NCI-H1436 treated with DMSO at 0.1 percent for 48 hours (cell line): ENCODE measurements around the gene RNFT2.
"Not testable (repeated sequence)": the region's sequence is repeated elsewhere in the genome, so short reads cannot be mapped to it uniquely, and the experiment has no call there.

ENCODE experiments used
- DNase-seq: peaks from one replicate; lab custom pipeline; 2025; lab: John Stamatoyannopoulos, UW

RNFT2 gene

DNA sequence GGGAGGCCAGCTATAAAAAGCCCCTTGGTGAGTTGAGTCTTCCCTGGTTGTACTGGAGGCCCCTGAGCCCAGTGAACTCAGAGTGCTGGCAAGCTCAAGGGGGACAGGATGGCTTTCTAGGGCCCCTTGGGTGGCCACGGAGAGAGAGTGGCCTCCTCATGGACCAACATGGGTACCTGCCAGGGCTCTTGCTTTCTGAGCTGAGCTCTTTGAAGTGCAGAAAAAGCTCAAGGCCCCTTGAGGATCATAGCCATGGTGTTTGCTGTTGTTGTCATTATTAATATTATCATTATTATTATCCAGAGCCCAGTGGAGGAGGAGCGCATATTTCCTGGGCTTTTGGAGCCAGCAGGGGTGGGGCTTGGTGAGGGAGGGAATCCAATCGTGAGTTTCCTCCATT is 6.7 kb downstream of the RNFT2 start:
- no peak for DNase-seq

DNA sequence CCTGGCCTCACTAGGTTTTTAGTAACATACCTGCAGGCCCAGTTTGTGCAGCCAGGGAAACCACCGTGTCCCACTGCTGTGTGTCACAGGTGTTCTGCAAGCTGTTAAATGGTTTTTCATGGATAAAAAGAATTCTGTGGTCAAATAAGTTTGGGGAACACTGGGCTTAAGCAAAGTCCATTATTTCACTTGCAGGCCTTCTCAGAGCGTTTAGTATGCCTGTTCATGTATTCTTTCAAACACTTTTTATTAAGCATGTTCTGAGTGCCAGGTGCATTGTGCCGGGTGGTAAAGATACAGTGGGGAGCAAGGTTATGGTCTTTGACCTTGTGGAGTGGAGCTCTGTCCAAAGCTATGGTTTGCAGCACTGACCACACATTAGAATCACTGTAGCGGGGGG is 7.4 kb downstream of the RNFT2 start:
- no peak for DNase-seq

DNA sequence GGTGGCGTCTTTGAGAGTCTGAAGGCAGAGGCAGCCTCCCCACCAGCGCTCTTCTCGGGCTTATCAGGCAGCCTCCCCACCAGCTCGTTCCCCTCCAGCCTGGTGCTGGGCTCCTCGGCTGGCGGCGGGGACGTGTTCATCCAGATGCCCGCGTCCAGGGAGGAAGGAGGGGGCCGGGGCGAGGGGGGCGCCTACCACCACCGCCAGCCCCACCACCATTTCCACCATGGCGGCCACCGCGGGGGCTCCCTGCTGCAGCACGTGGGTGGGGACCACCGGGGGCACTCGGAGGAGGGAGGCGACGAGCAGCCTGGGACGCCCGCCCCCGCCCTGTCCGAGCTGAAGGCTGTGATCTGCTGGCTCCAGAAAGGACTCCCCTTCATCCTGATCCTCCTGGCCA is 11.8 kb downstream of the RNFT2 start:
- no peak for DNase-seq

DNA sequence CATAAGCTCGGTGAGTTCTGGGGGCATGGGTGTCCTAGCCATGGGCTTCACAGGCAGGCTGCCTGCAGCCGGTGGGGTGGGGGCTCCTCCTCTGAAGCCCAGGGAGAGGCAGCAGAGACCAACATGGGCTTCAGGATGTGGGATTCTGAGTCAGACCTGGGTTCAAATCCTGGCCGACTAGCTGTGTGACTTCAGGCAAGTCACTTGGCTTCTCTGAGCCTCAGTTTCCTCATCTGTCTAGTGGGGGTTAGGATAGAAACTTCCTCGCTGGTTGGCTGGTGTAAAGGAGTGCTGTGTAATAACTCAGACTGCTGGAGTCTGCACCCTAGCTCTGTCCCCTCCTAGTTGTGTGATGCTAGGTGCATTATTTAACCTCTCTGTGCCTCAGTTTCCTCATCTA is 12.2 kb downstream of the RNFT2 start:
- DNase-seq = no peak

DNA sequence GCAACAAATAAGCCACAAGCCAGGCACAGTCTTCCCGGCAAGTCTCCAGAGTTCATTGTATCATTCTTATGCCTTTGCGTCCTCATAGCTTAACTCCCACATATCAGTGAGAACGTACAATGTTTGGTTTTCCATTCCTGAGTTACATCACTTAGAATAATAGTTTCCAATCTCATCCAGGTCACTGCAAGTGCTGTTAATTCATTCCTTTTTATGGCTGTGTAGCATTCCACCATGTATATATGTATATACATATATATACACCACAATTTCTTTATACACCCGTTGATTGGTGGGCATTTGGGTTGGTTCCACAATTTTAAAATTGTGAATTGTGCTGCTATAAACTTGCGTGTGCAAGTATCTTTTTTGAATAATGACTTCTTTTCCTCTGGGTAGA is 16.0 kb downstream of the RNFT2 start:
- DNase-seq = not testable (repeated sequence)

DNA sequence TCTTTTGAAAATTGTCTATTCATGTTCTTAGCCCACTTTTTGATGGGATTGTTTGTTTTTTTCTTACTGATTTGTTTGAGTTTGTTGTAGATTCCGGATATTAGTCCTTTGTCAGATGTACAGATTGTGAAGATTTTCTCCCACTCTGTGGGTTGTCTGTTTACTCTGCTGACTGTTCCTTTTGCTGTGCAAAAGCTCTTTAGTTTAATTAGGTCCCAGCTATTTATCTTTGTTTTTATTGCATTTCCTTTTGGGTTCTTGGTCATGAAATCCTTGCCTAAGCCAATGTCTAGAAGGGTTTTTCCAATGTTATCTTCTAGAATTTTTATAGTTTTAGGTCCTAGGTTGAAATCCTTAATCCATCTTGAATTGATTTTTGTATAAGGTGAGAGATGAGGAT is 16.7 kb downstream of the RNFT2 start:
- not testable (repeated sequence) for DNase-seq

DNA sequence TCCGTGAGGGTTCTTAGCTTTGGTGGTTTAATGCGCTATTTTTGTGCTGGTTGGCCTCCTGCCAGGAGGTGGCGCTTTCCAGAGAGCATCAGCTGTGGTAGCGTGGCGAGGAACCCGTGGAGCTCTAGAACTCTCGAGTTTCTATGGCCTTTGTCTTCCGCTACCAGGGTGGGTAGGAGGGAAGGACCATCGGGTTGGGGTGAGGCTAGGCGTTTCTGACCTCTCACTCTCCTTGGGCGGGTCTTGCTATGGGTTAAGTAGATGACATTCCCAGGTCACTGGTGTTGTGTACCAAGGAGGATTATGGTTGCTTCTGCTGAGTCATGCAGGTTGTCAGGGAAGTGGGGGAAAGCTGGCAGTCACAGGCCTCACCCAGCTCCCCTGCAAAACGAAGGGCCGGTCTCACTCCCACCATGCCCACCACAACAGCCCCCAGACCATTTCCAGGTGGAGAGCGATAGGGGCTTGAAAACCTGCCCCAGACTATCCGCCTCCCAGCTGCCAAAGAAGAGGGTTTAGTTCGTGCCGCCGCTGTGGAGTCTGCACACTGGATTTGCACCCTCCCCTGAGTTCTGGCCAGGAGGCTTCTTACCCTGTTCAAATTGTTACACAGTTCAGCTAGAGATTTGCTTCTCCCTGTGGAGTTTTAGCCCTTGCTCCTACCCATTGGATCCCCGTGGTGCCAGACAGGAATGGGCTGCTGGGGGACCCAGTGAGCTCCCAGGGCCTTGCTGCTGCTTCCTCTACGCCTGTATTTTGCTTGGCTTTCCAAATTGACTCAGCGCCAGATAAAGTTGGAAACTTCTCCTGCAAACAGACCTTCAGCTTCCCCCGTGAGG is 21.9 kb downstream of the RNFT2 start:
- no peak for DNase-seq

DNA sequence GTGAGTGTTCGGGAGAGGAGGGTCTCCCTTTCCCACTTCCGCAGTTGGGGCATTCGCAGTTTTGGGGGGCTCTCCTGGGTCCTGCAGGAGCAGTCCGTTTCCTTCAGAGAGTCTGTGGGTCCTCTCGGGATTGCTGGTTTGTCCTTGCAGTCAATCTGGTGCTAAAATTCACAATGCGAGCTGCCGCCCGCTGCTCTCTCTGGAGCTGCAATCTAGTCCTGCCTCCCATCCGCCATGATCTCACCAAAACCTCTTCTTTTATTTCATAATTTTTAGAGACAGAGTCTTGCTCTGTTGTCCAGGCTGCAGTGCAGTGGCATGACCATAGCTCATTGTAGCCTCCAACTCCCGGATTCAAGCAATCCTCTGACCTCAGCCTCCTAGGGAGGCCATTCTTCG is 22.5 kb downstream of the RNFT2 start:
- DNase-seq = no peak

DNA sequence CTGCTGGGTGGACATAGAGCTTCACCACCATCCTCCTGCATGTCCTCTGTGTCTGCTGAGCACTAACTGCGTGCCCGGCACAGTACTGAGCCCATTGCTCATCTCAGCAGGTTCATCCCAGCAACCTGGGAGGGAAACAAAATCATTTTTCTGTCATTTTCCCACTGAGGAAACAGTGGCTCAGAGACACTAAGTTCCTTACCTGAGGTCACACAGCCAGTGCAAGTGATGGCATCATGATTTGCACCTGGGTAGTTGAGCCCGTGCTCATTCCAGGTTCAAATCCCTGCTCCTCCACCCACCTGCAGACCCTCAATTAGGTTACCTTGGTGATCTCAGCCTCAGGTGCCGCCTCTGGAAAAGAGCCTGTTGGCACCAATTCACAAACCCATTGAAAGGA is 23.4 kb downstream of the RNFT2 start:
- DNase-seq = no peak

DNA sequence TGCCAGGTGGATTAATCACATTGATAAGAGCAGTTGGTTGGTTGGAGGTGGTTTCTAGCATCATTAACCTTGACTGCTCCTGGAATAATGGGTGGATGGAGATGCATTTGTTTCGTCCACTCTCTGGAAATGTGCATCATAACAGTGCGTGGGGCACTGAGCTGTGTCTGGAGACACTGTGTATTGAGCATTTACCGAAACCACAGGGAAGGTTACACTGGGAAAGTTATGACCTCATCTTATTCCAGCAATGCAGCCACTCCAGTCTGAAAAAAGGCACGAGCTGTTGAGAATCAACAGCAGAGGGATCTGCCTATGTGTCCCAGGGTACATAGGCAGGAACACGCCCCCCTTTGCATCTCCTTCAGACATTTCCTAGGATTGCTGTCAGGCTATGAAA is 27.2 kb downstream of the RNFT2 start:
- no peak for DNase-seq

DNA sequence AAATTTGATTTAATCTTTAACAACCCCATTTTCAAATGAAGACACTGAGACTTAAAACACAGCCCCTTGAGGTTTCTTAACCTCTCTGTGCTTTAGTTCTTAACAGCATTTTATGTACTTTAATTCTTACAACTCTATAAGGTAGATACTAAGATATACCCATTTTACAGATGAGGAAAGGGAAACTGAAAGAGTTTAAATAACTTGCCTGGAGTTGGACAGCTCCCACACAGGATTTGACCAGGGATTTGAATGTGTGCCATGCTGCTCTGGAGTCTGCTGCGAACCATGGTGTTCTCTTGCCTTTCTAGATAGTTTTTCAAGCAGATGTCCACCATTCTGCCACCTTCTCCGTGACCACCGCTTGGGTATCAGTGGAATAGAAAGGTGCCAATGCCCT is 28.2 kb downstream of the RNFT2 start:
- no peak for DNase-seq

DNA sequence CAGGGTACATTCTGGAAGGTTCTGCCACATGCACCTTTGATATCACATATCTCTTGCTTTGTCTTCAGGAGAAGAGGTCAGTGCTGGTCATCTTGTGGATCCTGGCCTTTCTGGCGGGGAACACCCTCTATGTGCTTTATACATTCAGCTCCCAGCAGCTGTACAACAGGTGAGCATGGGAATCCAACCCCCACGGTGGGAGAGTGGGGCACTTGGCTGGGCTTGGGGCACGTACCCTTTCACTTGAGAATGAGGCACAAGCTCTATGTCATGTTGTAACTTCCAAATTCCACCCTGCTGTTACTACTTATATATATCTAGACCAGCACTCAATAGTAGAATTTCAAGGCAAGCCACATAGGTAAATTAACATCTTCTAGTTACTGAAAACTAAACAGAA is 28.6 kb downstream of the RNFT2 start:
- DNase-seq = no peak

DNA sequence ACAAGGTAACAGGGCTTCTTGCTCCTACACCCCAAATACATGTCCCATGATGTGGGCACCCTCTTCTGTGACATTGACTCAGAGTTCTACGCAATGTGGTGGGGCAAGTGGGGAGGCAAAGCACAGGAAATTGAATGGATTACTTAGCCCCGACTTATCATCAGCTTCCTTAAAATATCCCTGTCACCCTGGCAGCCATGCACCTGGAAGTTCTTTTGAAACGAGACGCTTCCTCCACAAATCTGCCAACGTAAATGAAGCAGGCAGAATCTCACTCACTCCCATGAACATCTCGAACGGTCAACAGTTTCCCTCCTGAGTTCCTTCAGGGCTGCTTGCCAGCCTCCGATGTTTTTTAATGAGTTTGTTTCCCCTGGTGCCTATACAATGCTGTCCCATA is 33.5 kb downstream of the RNFT2 start:
- DNase-seq = no peak

DNA sequence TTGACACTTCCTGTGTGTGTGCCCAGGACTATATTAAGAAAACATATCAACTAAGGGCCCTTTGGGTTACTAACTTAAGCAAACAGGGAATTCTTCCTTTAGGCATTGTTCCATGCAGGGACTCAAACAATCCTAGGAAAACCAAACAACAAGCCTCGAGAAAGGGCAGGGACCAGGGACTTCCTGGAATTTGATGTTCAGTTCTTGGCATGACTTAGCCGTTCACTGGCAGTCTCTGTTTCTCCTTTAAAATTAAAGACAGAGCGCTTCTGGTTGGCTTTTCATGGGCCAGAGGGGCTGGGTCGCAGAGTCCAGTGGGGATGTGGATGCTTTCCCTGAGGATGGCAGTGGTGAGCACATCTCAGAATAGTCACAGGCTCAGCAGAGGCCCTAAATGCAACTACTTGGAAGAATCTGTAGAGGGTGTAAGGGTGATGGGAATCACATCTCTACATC is 35.2 kb downstream of the RNFT2 start:
- no peak for DNase-seq

DNA sequence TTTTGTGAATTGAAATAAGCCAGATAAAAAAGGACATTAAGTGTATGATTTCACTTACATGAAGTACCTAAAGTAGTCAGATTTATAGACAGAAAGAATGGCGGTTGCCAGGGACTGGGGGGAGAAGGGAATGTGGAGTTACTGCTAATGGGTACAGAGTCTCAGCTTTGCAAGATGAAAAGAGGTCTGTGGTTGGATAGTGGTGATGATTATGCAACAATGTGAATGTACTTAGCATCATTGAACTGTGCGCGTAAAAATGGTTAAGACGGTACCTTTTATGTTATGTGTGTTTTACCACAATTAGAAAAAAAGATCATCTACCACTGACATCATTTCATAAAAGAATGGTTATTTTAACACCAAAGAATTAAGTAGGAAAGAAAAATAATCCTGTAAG is 35.9 kb downstream of the RNFT2 start:
- no peak for DNase-seq

DNA sequence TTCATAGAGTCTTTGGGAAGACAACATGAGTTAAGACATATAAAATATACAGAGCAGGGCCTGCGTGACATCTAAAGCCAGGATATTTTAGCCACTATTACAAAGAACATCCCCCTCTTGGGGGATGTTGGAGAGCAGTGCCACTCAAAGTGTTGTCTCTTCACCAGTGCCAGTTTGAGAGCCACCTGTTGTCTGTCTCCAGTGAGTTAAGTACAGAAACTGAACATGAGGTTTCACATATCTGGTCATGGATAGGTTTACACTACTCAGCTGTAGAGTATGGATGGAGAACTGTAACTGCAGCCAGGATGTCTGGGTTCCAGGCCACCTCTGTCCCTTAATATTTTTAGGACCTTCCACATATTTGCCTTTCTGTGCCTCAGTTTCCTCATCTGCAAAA is 39.1 kb downstream of the RNFT2 start:
- DNase-seq = no peak

DNA sequence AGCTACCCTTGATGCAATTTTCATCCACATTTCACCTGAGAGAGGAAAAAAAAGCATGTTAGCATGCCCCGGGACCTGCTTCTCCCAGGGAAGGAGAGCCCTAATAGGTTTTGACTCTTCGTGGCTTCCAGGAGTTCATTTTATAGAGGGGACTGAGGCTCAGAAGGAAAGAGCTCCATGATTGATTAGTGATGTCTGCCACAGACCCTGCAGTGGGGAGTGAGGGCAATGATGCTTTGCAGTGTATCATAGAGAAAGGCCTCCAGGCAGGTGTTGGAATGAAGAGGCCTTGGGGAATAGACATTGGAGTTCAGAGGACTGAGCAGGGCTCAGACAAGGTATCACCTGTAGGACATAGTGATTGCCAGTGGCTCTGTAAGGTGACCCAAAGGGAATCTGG is 41.5 kb downstream of the RNFT2 start:
- DNase-seq = no peak

DNA sequence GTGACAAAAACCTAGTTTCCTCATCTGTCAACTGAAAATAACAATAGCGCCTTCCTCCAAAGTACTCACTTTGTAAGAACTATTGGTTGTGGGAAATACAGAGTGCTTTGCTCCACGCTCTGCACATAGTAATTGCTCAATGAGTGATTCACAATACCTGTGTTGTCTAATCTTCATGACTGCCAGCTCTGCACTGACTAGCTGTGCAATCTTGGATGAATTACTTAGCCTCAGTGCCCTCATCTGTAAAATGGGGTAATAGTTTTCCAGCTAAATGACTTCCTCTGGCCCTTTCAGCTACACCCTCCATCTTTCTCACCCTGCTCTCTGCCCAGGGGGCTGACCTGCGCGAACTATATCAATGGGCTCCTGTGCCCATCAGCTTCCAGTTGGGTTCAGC is 42.8 kb downstream of the RNFT2 start:
- no peak for DNase-seq

DNA sequence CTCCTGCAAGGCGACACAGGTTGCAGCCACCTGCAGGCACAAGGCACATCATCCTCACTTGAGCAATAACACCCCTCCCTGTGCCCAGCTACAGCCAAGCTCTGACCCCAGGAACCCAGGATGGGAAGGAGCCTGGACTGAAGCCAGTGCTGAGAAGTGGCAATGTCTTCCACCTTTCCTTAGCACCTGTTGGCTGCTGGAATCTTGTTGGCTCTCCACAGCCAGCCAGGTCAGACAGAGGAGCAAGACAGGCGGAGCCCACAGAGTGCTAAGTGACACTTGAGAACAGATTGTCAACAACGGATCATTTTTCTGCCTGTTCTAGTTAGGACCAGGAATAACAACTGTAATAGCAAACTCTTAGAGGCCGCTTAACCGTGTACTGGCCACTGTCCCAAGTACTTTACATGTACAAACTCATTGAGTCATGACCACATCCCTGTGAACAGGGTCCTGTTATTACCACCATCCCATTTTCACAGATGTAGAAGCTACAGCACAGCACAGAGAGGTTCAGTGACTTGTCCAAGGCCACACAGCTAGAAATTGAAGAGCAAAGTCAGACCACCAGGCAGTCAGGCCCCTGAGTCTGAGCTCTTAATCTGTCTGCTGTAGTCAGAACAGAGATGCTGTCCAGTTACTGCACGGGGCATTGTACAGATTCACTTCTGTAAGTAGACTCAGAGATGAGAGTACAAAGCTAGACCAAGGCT is 45.6 kb downstream of the RNFT2 start:
- no peak for DNase-seq

DNA sequence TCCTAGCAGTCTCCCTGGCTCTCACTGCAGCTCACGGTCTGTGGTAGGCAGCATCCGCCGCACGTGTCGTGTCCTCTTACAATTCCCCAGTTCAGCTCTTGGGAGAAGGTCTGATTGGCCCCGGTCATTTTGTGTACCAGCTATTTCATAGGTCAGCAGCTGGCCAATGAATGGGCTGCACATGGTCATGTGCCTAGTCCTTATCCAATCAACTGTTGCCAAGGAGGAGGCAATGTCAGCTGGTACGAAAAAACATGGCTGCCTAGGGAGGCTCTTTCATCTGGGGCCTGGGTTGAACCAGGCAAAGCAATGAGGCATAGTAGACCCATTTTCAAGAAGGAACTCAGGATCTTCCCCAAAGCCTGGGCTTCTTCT is 46.1 kb downstream of the RNFT2 start:
- no peak for DNase-seq

DNA sequence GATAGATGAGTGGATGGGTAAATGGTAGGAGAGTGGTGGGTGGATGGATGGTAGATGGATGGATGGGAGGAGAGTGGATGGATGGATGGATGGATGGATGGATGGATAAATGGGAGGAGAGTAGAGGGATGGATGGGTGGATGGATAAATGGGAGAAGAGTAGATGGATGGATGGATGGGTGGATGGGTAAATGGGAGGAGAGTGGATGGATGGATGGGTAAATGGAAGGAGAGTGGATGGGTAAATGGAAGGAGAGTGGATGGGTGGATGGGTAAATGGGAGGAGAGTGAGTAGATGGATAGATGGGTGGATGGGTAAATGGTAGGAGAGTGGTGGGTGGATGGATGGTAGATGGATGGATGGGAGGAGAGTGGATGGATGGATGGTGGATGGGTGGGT is 51.4 kb downstream of the RNFT2 start:
- not testable (repeated sequence) for DNase-seq

DNA sequence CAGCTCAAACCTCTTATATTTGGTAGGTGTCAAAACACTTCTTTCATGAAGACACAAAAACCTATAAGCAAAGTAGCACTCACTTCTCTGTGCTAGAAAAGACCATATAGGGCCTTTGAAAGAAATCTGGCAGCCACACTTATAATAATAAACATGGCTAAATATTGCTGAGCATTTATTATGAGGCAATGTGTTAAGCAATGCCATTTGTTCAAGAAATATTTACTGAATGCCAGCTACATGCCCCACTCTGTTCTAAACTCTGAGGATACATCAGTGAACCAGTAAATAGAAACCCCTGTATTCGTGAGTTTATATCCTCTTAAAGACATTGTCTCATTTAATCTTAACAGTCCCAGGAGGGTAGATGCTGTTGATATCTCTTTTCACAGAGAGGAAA is 52.0 kb downstream of the RNFT2 start:
- DNase-seq = no peak

DNA sequence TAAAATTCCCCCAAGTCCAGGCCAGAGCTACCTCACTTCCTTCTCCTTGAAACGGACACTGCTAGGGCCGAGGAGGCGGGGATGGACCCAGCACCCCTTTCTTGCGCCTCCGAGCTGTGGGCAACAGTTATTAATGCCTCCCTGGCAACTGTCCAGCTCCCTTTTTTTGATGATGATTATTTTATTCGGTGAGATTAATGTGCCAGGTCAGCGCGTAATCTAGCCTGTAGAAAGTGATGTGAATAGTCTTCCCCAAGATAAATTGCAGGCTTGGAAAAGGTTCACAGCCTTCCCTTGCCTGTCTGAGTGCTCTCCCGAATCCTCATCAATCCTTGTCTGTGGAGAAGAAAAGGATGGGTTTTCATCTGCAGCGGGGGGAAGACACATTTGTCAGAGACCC is 54.3 kb downstream of the RNFT2 start:
- DNase-seq = no peak

DNA sequence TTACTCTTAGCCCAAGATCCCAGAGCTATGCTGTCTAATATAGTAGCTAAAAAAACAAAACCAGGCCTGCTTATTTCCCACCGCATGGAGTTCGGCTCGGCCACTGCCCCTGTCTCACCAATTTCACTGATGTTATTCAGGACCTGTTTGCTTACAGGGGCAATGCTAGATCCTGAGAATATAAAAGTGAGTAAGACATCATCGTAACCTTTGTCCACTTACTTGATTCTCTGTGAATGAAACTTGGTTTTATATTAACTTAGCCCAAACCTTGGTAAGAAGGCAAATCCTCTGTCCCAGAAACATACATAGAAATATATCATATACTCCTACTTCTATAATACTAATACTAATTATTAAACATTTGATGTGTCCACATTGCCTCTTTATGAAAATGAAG is 56.6 kb downstream of the RNFT2 start:
- DNase-seq = no peak
